ENCODE results near the gene TNIP3.

Gene TNIP3

DNA sequence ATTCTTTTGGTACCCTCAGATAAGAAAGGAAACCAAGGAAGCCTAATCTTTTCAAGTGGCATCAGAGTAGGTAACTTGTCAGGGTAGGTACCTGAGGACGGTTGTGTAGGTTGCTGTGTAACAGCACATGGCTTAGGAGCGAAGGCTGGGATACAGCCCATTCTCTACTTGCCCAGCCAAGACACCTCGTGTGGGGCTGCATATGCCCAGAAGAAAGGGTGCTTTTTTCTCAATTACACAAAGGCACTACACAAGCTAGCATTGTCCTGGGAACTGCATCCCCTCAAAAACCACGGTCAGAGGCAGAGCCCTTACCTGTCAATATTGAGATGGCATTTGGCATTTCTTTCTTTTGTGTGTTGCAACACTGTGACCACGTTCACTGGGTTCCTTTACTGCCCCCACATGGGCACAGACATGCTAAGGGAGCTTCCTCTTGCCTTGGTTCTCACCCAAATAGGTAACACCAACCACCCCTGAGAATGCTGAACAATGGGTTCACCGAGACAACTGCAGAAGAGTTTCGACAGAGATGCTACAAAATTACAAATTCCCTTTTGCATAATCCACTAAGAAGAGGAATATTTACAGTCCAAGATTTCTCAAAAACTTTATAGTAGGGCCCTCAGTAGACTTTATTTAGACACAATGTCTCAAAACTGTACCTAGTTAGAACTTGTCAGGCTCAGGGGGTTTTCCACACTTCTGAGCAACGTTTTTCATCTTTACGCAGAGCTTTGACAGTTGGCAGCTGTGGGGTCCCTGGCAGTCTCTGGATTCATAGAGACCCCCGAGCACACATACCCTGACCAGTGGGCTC, 35.8 kb upstream of the TNIP3 start:
- H3K27me3 Mint-ChIP-seq (ENCODE audit: low read depth): no peaks in the 10 kb centered on the region
- no peak overlapping the region for H3K4me3 Mint-ChIP-seq
- TF ChIP-seq CTCF (IDR thresholded peaks at IDR 0.05; ENCODE audit: unreplicated experiment in 3 of 3): no peak
- H3K9me3 Mint-ChIP-seq: no peaks in the 10 kb centered on the region
- no peaks in the 10 kb centered on the region for H3K4me1 Mint-ChIP-seq
- no peaks in the 10 kb centered on the region for H3K36me3 Mint-ChIP-seq (ENCODE audit: low read depth)
- H3K27ac Mint-ChIP-seq: no peak overlapping the region

GRCh38 chr4:121198251-121198650, 34.1 kb upstream of the TNIP3 start:
- no peaks in the 10 kb centered on the region for H3K27me3 Mint-ChIP-seq (ENCODE audit: low read depth)
- no peak overlapping the region for H3K27ac Mint-ChIP-seq
- no peaks in the 10 kb centered on the region for H3K9me3 Mint-ChIP-seq
- peaks cover 4% of the 10 kb centered on the region for H3K4me1 Mint-ChIP-seq
- no peak for TF ChIP-seq CTCF (IDR thresholded peaks at IDR 0.05; ENCODE audit: unreplicated experiment in 3 of 3)
- H3K36me3 Mint-ChIP-seq (ENCODE audit: low read depth): no peaks in the 10 kb centered on the region
- no peak overlapping the region for H3K4me3 Mint-ChIP-seq

GRCh38 chr4:121195649-121196048, 31.5 kb upstream of the TNIP3 start:
- no peaks in the 10 kb centered on the region for H3K36me3 Mint-ChIP-seq (ENCODE audit: low read depth)
- H3K27ac Mint-ChIP-seq: no peak overlapping the region
- H3K4me3 Mint-ChIP-seq: no peak overlapping the region
- H3K4me1 Mint-ChIP-seq: peaks cover 4% of the 10 kb centered on the region
- peaks cover 3% of the 10 kb centered on the region for H3K27me3 Mint-ChIP-seq (ENCODE audit: low read depth)
- no peak for TF ChIP-seq CTCF (IDR thresholded peaks at IDR 0.05; ENCODE audit: unreplicated experiment in 3 of 3)
- no peaks in the 10 kb centered on the region for H3K9me3 Mint-ChIP-seq

DNA sequence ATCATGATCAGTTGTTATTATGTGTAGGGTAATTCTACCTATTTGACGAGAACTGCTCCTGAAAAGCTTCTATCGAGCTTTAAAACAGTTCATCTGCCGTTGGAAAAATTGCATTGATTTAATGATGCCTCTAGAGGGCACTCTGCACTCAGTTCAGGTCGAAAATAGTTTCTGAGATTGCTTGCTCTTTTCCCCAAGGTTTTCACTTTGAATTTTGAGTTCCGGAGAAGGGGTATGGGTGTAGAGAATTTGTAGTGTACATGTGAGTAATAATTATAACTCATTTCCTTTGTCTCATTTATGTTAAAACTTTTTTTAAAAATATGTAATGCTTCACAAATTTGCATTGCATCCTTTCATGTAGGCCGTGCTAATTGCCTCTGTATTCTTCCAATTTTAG, 28.4 kb upstream of the TNIP3 start:
- Mint-ChIP-seq H3K9me3 (no peaks in the 10 kb centered on the region), H3K27ac (no peak overlapping the region), H3K36me3 (ENCODE audit: low read depth) (no peaks in the 10 kb centered on the region), H3K4me3 (no peak overlapping the region), H3K4me1 (peaks cover 4% of the 10 kb centered on the region), H3K27me3 (ENCODE audit: low read depth) (peaks cover 17% of the 10 kb centered on the region)
- peak; percentile 72 to 88 (median 82) for TF ChIP-seq CTCF (IDR thresholded peaks at IDR 0.05; ENCODE audit: unreplicated experiment in 3 of 3)

- no peaks in the 10 kb centered on the region for H3K9me3 Mint-ChIP-seq
- H3K36me3 Mint-ChIP-seq (ENCODE audit: low read depth): no peaks in the 10 kb centered on the region
- no peak for TF ChIP-seq CTCF (IDR thresholded peaks at IDR 0.05; ENCODE audit: unreplicated experiment in 3 of 3)
- H3K4me3 Mint-ChIP-seq: no peak overlapping the region
- H3K27me3 Mint-ChIP-seq (ENCODE audit: low read depth): peaks cover 17% of the 10 kb centered on the region
- H3K4me1 Mint-ChIP-seq: peaks cover 4% of the 10 kb centered on the region
- no peak overlapping the region for H3K27ac Mint-ChIP-seq
These were observed 27.9 kb upstream of the TNIP3 start for GRCh38 chr4:121192013-121192412.

GRCh38 chr4:121191361-121191760, 27.2 kb upstream of the TNIP3 start:
- Mint-ChIP-seq H3K4me1 (peaks cover 4% of the 10 kb centered on the region), H3K27ac (no peak overlapping the region), H3K36me3 (ENCODE audit: low read depth) (no peaks in the 10 kb centered on the region), H3K4me3 (no peak overlapping the region), H3K27me3 (ENCODE audit: low read depth) (peaks cover 17% of the 10 kb centered on the region), H3K9me3 (no peaks in the 10 kb centered on the region)
- TF ChIP-seq CTCF (IDR thresholded peaks at IDR 0.05; ENCODE audit: unreplicated experiment in 3 of 3): no peak
